B cell (primary cell): ENCODE results near the gene RARA. TPM values are rescaled to one million over a fixed set of nuclear protein-coding genes. Genes with fewer than 3 reads are reported as not detected.

ENCODE experiments used
- ATAC-seq: fragments of 200-7000 bp; cut with Tn5 transposase; one replicate; pipeline ENCODE4 v1.10.0; 2021; ENCODE audit warnings: low read depth, mild to moderate bottlenecking, moderate number of reproducible peaks, moderate library complexity
- CTCF ChIA-PET: fragments of 350-600 bp; sonication (Branson Sonifier 250); formaldehyde crosslinking; loops from one replicate; lab custom pipeline; 2021; ENCODE audit warnings: antibody characterized with exemption, inconsistent platforms; lab: Charles Lee
- POLR2A ChIA-PET: fragments of 350-600 bp; sonication (Branson Sonifier 250); formaldehyde crosslinking; loops from one replicate; lab custom pipeline; 2021; ENCODE audit warnings: antibody characterized with exemption; lab: Charles Lee
- DNase-seq: peaks from one replicate; pipeline ENCODE4 v3.0.0; 2013
- H2AFZ ChIP-seq: 2 replicates; pipeline ENCODE4 v1.6.1; 2012; ENCODE audit warnings: mild to moderate bottlenecking, low read depth, low read length; ENCODE audit not compliant: insufficient read depth, poor library complexity, severe bottlenecking
- H3K27ac ChIP-seq, 2 donors: 1 replicate in 1 of 2; 2 replicates in 1 of 2; pipeline ENCODE4 v1.5.1; 2012 to 2013; ENCODE audit warnings: low read length in 2 of 2, mild to moderate bottlenecking in 2 of 2, moderate library complexity in 1 of 2
- H3K27me3 ChIP-seq, 4 experiments: fragments of 200-600 bp in 1 of 4; sonication (generic) in 1 of 4; replicated peaks in 1 of 4; 1 replicate in 2 of 4; 2 replicates in 2 of 4; pipeline versions ENCODE4 v1.6.1 to v1.7.0; 2013 to 2016; ENCODE audit warnings: low read length in 3 of 4, mild to moderate bottlenecking in 2 of 4, mixed read lengths in 1 of 4, moderate library complexity in 1 of 4; ENCODE audit not compliant: insufficient read depth in 4 of 4, control insufficient read depth in 3 of 4; ENCODE audit errors: control extremely low read depth in 1 of 4
- H3K36me3 ChIP-seq, 2 experiments: replicated peaks in 1 of 2; 1 replicate in 1 of 2; 2 replicates in 1 of 2; pipeline versions ENCODE4 v1.6.1 to v1.7.1; 2013; ENCODE audit warnings: low read length in 1 of 2; ENCODE audit not compliant: insufficient read depth in 2 of 2, control insufficient read depth in 1 of 2; ENCODE audit errors: control extremely low read depth in 1 of 2, extremely low read depth in 1 of 2
- H3K4me1 ChIP-seq, 2 donors: fragments of 200-600 bp in 1 of 2; sonication (generic) in 1 of 2; 1 replicate in 1 of 2; 2 replicates in 1 of 2; pipeline versions ENCODE4 v1.5.1 to v1.6.1; 2013 to 2017; ENCODE audit warnings: low read length in 2 of 2; ENCODE audit not compliant: control insufficient read depth in 2 of 2, insufficient read depth in 2 of 2
- H3K4me2 ChIP-seq: replicated peaks from 2 replicates; pipeline ENCODE3; 2012; ENCODE audit warnings: mild to moderate bottlenecking, low read depth, low read length; ENCODE audit not compliant: poor library complexity, severe bottlenecking
- H3K4me3 ChIP-seq, 5 experiments: fragments of 200-600 bp in 1 of 5; sonication (generic) in 1 of 5; 1 replicate in 3 of 5; 2 replicates in 2 of 5; pipeline versions ENCODE4 v1.5.1 to v1.7.0; 2011 to 2016; ENCODE audit warnings: low read length in 4 of 5, mild to moderate bottlenecking in 4 of 5, low read depth in 2 of 5, control low read depth in 1 of 5, moderate library complexity in 1 of 5; ENCODE audit not compliant: insufficient read depth in 1 of 5; ENCODE audit errors: control extremely low read depth in 1 of 5, extremely low read depth in 1 of 5
- H3K79me2 ChIP-seq: fragments of 200-600 bp; sonication (generic); one replicate; pipeline ENCODE4 v1.6.0; 2016; ENCODE audit warnings: low read length; ENCODE audit not compliant: control insufficient read depth, insufficient read depth
- H3K9ac ChIP-seq: fragments of 200-600 bp; sonication (generic); 2 replicates; pipeline ENCODE4 v1.6.1; 2017; ENCODE audit warnings: mild to moderate bottlenecking, low read length, moderate library complexity
- H3K9me3 ChIP-seq, 3 donors: one replicate each; pipeline versions ENCODE4 v1.6.1 to v1.7.1; 2013; ENCODE audit warnings: low read length in 2 of 3; ENCODE audit not compliant: control insufficient read depth in 2 of 3, insufficient read depth in 1 of 3; ENCODE audit errors: control extremely low read depth in 1 of 3
- H4K20me1 ChIP-seq: 2 replicates; pipeline ENCODE4 v1.6.0; 2012; ENCODE audit warnings: mild to moderate bottlenecking, low read length; ENCODE audit not compliant: insufficient read depth, control insufficient read depth, poor library complexity, severe bottlenecking
- H3K27ac Mint-ChIP-seq: one replicate; pipeline ENCODE4 v1.8.0; 2021; ENCODE audit warnings: mixed read lengths
- H3K27me3 Mint-ChIP-seq: one replicate; pipeline ENCODE4 v1.8.0; 2021; ENCODE audit warnings: mixed read lengths
- H3K4me1 Mint-ChIP-seq: one replicate; pipeline ENCODE4 v1.8.0; 2021; ENCODE audit warnings: mixed read lengths
- H3K4me3 Mint-ChIP-seq: one replicate; pipeline ENCODE4 v1.8.0; 2021; ENCODE audit warnings: mixed read lengths
- H3K9me3 Mint-ChIP-seq: one replicate; pipeline ENCODE4 v1.8.0; 2022; ENCODE audit warnings: mixed read lengths; ENCODE audit not compliant: insufficient read depth
- CTCF ChIP-seq: fragments of 200-600 bp; IDR thresholded peaks from one replicate; pipeline ENCODE4 v1.8.0; 2022; ENCODE audit warnings: antibody characterized with exemption, mild to moderate bottlenecking
- EZH2 ChIP-seq: IDR thresholded peaks from 2 replicates; pipeline ENCODE4 v1.6.1; 2012; ENCODE audit warnings: borderline replicate concordance, low read depth, mild to moderate bottlenecking, moderate library complexity, low read length; ENCODE audit not compliant: insufficient read depth, poor library complexity, severe bottlenecking
- WGBS: methylation state at CpG from one replicate; pipeline ENCODE4 v1.1.5; 2013; ENCODE audit warnings: missing lambda C conversion rate; ENCODE audit not compliant: insufficient coverage; 5-methylcytosine and 5-hydroxymethylcytosine counted together
- intact Hi-C: fragments of 100-400 bp; cut with micrococcal nuclease; formaldehyde crosslinking; loops from one replicate; pipeline ENCODE4 v1.10.0; 2022
- polyA plus RNA-seq: library from polyadenylated mRNA; depleted of rRNA; stranded (reverse); fragments of >200 nt; gene quantifications from 2 replicates; pipeline ENCODE4 v1.2.3, GENCODE V29; 2012
- total RNA-seq, 2 donors: library from RNA; stranded (reverse); fragments of 120-200 nt in 1 of 2; gene quantifications; 1 replicate in 1 of 2; 2 replicates in 1 of 2; pipeline versions ENCODE4 v1.2.3 to v1.2.4, GENCODE V29; 2013 to 2022

The RARA gene
- total and polyA plus RNA-seq, 2 donors (not counting 1 experiment from before 2014, with no cell fraction given) = 20.7 to 86.2 TPM

- no peak for ATAC-seq
- H3K4me3 Mint-ChIP-seq = no peak overlapping the region
- no peaks in the 10 kb centered on the region for H3K79me2 ChIP-seq
- intact Hi-C loops = no loop called here
- TF ChIP-seq EZH2 (no peak), CTCF (no peak)
- H3K4me1 ChIP-seq = peaks cover 35 to 36% of the 10 kb centered on the region in 2 donors
- POLR2A ChIA-PET = no interaction called here
- no peak overlapping the region for H3K9ac ChIP-seq
- no peak overlapping the region for H3K4me2 ChIP-seq
- peaks cover 7% of the 10 kb centered on the region for H3K4me1 Mint-ChIP-seq
- H4K20me1 ChIP-seq = no peaks in the 10 kb centered on the region
- H3K27ac ChIP-seq = no peak overlapping the region
- H3K27ac Mint-ChIP-seq = no peak overlapping the region
- no peaks in the 10 kb centered on the region for H3K36me3 ChIP-seq
- no peaks in the 10 kb centered on the region for H3K27me3 ChIP-seq
- WGBS = 57% methylated on average over 1 of the region's 2 CpGs
- DNase-seq = no peak
- CTCF ChIA-PET = interaction anchor here (0.7 to 30.5 kb wide), 11 partner anchors 10 to 226 kb away, joined by 3 to 871 read pairs (median 7); partner anchors contain the start of genes GJD3 and TOP2A
- H3K9me3 ChIP-seq = no peaks in the 10 kb centered on the region
- no peaks in the 10 kb centered on the region for H3K27me3 Mint-ChIP-seq
- H3K4me3 ChIP-seq = no peak overlapping the region
- H3K9me3 Mint-ChIP-seq = no peaks in the 10 kb centered on the region
- H2AFZ ChIP-seq = no peak overlapping the region
Observed at GRCh38 chr17:40306395-40306794, 2.6 kb upstream of the RARA start.

- no peak overlapping the region for H3K4me3 ChIP-seq
- ATAC-seq (no peak), DNase-seq (no peak)
- no peak overlapping the region for H3K4me2 ChIP-seq
- H3K27me3 ChIP-seq = no peaks in the 10 kb centered on the region
- H3K4me1 Mint-ChIP-seq = peaks cover 7% of the 10 kb centered on the region
- no peaks in the 10 kb centered on the region for H3K36me3 ChIP-seq
- no peak overlapping the region for H3K27ac ChIP-seq
- no peaks in the 10 kb centered on the region for H4K20me1 ChIP-seq
- 95% methylated on average over 6 of the region's 10 CpGs for WGBS
- no peak overlapping the region for H3K9ac ChIP-seq
- no peak overlapping the region for H2AFZ ChIP-seq
- H3K9me3 ChIP-seq = no peaks in the 10 kb centered on the region
- intact Hi-C loops = no loop called here
- no peaks in the 10 kb centered on the region for H3K27me3 Mint-ChIP-seq
- ChIA-PET POLR2A (interaction anchor here (0.7 to 1.2 kb wide), 2 partner anchors 47 to 196 kb away, joined by 5 to 7 read pairs; no protein-coding TSS in a partner anchor), CTCF (interaction anchor here (0.6 to 30.5 kb wide), 17 partner anchors 8 to 225 kb away, joined by 3 to 871 read pairs (median 6); partner anchors contain the start of genes GJD3, TOP2A and WIPF2)
- peaks cover 43 to 44% of the 10 kb centered on the region in 2 donors for H3K4me1 ChIP-seq
- H3K27ac Mint-ChIP-seq = no peak overlapping the region
- peaks cover 2% of the 10 kb centered on the region for H3K79me2 ChIP-seq
- no peaks in the 10 kb centered on the region for H3K9me3 Mint-ChIP-seq
- TF ChIP-seq CTCF (no peak), EZH2 (no peak)
- no peak overlapping the region for H3K4me3 Mint-ChIP-seq
Observed at GRCh38 chr17:40307001-40307730, 1.8 kb upstream of the RARA start.
